Hippocampal formation (tissue), 2 donors: ENCODE results near the gene LTO1.

Source experiments
- DNase-seq, 2 donors: peaks; one replicate each; lab custom pipeline; 2025; lab: John Stamatoyannopoulos, UW

The LTO1 gene

GRCh38 chr11:69644962-69645675 lies 30.0 kb downstream of the LTO1 start:
- no peak for DNase-seq

DNA sequence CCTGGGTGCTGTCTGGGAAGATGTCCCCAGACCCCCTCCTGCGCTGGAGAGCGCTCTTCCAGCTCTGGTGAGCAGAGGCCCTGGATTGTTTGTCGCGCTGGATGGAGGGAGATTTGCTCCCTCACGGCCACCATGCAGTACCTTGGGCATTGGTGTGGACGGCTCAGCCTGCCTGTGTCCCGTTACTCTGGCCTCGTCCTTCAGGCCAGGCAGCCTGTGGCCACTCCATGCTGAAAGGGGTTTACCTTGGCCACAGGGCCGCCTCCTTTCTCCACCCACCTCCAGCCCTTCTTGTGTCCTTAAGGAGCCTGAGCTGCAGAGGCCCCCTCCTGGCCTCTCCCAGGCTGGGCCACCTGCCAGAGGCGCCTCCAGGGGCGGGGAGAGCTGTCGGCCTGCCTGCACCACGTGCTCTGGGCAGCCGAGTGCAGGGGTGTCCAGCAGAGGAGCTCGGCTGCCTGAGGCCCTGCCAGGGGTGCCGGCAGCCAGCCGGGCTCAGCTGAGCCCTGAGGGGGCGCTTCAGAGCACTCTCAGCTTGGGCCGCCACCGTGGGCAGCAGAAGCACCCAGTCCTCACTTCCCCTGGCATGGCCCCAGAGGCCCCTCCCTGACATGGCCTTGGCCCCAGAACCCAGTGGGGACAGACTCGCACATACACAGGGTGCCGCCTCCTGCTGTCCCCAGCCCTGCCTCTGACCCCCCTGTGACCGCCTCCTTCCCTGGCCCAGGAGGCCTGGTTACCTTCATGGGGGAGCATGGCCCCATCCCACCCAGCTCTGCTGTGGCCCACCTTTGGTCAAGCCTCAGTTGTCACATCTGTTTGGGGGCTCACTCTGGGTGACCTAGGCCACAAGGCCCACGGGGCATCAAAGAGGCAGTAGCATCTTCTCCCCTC lies 30.8 kb downstream of the LTO1 start:
- DNase-seq, result no peak

DNA sequence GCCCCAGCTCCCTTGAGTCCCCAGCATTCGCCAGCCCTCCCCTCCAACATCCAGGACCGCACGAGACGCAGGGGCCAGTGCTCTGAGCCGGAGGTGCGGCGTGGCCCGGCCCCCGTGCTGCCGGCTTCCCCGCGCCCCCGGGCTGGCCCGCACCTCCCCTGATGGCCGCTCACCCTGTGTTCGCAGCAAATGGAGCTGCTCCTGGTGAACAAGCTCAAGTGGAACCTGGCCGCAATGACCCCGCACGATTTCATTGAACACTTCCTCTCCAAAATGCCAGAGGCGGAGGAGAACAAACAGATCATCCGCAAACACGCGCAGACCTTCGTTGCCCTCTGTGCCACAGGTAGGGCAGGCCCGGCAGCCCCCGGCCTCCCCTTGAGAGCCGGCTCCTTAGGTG lies 31.5 kb downstream of the LTO1 start:
- no peak for DNase-seq

DNA sequence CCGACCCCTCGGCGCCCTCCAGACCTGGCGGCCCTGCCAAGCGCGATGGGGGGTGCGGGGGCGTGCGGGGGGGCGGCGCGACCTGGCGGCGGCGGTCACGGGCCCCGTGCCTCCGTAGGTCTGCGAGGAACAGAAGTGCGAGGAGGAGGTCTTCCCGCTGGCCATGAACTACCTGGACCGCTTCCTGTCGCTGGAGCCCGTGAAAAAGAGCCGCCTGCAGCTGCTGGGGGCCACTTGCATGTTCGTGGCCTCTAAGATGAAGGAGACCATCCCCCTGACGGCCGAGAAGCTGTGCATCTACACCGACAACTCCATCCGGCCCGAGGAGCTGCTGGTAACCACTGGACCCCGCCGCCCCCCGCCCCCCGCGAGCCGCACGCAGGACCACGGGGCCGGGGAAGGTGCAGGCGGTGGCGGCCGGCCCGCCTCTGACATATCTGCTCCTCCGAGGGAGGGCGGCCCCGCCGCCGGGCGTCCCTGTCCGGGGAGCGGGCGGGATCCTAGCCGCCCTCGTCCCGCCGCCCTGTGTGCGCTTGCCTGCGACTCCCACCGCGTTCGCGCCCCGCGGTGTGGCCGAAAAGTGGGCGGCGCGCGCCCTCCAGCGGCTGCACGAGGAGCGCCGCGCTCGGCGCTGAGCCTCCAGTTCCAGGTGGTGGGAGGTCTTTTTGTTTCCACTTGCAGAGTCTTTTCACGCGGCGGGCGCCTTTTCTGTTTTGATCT lies 32.1 kb downstream of the LTO1 start:
- DNase-seq, result peak in 1 of 2 donors; percentile 50

- DNase-seq, result no peak
These were observed 32.6 kb downstream of the LTO1 start for GRCh38 chr11:69642549-69642912.

DNA sequence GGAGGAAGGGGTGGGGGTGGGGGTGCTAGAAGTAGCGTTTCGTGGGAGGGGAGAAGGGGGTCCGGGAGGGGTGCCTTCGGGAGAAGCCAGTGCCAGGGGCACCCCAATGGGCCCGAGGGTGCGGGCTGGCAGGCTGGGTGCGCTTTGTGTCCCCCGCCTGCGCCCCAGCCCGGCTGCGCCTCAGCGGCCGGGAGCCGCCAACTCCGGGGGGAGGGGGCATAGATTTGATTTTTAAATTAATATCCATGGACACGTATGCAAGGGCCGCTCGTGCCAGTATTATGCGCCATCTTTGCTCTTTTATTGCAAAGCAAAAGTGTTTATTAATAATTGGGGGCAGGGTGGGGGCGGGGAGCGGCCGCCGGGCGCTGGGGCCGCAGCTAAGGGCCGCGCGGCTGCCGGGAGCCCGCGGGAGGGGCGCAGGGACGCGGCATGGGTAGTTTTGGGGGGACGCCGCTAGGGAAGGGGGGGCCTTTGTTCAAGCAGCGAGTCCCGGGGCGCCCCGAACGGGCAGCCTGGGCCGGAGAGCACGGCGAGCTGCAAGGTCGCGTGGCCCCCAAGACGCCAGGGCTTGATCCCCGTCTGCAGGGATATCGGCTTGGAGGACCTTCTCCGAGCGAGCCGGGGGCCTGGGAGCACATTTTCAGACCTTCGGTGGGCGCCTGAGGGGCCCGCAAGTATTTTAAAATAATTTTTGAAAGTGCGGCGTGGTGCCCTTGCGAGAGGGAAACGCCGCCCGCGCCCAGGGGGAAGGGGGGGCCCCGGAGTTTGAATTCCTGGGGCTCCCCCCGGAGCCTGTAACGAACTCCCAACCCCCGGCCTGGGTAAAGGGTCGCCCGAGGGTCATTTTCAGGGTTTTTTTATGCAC lies 33.2 kb downstream of the LTO1 start:
- no peak for DNase-seq

DNA sequence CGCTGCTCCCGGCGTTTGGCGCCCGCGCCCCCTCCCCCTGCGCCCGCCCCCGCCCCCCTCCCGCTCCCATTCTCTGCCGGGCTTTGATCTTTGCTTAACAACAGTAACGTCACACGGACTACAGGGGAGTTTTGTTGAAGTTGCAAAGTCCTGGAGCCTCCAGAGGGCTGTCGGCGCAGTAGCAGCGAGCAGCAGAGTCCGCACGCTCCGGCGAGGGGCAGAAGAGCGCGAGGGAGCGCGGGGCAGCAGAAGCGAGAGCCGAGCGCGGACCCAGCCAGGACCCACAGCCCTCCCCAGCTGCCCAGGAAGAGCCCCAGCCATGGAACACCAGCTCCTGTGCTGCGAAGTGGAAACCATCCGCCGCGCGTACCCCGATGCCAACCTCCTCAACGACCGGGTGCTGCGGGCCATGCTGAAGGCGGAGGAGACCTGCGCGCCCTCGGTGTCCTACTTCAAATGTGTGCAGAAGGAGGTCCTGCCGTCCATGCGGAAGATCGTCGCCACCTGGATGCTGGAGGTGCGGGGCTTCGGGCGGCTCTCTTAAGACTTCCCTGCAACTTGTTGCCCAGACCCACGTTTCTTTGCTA lies 34.1 kb downstream of the LTO1 start, which contains the start of gene CCND1:
TSS of gene CCND1 (plus strand) at position 162 of the 587 bp plus-strand sequence. CDS start at position 320, 158 bp downstream.
- DNase-seq, result peak; percentile 20 to 38

DNA sequence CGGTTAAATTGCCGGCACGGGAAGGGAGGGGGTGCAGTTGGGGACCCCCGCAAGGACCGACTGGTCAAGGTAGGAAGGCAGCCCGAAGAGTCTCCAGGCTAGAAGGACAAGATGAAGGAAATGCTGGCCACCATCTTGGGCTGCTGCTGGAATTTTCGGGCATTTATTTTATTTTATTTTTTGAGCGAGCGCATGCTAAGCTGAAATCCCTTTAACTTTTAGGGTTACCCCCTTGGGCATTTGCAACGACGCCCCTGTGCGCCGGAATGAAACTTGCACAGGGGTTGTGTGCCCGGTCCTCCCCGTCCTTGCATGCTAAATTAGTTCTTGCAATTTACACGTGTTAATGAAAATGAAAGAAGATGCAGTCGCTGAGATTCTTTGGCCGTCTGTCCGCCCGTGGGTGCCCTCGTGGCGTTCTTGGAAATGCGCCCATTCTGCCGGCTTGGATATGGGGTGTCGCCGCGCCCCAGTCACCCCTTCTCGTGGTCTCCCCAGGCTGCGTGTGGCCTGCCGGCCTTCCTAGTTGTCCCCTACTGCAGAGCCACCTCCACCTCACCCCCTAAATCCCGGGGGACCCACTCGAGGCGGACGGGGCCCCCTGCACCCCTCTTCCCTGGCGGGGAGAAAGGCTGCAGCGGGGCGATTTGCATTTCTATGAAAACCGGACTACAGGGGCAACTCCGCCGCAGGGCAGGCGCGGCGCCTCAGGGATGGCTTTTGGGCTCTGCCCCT lies 34.7 kb downstream of the LTO1 start:
- no peak for DNase-seq

DNA sequence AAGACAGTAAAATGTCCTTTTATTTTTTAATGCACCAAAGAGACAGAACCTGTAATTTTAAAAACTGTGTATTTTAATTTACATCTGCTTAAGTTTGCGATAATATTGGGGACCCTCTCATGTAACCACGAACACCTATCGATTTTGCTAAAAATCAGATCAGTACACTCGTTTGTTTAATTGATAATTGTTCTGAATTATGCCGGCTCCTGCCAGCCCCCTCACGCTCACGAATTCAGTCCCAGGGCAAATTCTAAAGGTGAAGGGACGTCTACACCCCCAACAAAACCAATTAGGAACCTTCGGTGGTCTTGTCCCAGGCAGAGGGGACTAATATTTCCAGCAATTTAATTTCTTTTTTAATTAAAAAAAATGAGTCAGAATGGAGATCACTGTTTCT lies 35.3 kb downstream of the LTO1 start:
- DNase-seq, result no peak

DNA sequence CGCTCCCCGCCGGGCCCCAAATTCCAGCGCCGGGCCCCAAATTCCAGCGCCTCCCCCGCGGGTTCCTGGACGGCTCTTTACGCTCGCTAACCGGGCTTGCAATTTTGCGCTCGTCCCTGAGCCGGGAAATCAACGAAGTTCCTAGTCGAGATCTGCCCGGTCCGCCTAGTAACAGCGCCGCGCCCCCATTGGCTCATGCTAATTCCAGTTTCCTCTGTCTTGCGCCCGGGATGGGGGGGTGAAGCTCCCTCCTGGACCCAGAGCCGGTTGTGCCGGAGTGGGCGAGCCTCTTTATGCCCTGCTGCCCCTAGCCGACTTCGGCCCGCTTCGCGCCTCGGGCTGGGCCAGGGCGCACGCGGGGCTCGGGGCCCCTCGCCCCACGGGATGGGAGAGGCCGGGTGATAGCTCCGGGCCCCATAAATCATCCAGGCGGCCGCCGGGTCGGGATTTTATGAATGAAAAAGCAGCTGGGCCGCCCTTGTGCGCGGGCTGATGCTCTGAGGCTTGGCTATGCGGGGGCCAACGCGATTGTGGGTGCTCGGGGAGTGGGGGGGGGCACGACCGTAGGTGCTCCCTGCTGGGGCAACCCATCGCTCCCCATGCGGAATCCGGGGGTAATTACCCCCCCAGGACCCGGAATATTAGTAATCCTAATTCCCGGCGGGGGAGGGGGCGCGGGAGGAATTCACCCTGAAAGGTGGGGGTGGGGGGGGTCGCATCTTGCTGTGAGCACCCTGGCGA lies 36.0 kb downstream of the LTO1 start:
- DNase-seq, result peak; percentile 25 to 50

- no peak for DNase-seq
These were observed 36.9 kb downstream of the LTO1 start for GRCh38 chr11:69637941-69638871.

DNA sequence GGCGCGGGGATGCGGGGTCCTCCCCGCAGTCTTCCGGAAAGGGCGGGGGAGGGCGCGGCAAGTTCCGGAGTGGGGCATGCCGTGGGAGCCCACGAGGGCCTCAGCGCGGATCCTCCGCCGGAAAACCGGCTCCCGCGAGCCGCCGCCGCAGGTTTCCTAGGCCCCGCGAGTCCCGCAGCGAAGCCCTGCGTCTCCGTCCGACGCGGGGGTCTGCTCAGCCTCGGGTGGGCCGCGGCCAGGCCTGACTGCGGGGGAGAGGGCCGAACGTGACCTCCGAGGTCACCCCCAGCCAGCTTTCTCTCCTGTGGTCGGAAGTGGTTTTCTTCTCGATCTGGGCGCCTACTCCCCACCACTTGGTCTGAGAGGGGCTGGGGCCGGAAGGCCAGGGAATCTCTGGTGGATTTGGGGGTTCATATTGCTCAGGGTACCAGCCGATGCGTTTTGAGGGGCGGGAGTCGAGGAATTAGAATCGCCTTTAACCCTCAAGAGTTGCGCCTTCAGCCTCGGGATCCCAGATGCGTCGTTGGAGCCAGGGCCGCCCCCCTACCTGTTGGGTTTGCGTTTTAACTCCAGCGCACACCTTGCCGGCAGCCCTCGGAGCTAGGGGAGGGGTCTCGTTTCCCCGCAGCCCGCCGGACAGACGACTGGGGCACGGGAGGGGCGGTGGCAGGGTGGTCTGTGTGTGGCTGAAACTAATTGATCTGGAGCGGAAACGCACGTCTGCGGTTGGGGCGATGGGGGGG lies 37.8 kb downstream of the LTO1 start:
- no peak for DNase-seq

DNA sequence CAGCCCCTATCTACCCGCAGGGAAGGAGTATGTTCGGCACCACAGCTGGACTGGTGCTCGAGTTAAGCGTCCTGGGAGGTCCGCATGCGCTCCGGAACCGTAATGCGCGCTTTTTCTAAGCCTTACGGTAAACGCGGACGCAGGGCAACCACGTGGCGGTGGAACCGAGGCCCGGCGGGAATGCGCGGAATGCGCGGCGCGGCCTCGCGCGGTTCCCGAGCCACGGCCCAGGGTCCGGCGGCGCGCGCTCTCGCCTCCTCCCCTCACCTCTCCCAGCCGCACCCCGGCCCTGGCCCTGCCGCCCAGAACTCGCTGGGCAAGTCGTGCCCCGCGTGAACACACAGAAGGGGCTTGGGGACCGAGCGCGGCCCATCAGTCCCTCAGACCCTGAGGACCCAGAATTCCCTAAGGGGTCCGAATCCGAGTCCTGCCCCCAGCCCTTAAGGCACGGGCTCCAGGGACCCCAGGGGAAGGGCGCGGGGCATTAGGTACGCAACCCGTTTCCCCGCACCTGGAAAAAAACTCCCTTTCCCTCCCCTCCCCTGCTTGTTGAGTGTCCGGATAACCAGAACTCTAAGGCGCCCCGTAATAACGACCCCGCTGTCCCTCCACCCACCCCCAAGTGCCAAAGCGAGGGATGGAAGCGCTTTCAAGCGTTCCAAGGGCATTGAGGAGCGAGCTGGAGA lies 38.5 kb downstream of the LTO1 start:
- DNase-seq, result peak; percentile 13 to 29

- DNase-seq, result no peak
These were observed 39.2 kb downstream of the LTO1 start for GRCh38 chr11:69635804-69636511.

- DNase-seq, result no peak
These were observed 40.0 kb downstream of the LTO1 start for GRCh38 chr11:69635195-69635594.

DNA sequence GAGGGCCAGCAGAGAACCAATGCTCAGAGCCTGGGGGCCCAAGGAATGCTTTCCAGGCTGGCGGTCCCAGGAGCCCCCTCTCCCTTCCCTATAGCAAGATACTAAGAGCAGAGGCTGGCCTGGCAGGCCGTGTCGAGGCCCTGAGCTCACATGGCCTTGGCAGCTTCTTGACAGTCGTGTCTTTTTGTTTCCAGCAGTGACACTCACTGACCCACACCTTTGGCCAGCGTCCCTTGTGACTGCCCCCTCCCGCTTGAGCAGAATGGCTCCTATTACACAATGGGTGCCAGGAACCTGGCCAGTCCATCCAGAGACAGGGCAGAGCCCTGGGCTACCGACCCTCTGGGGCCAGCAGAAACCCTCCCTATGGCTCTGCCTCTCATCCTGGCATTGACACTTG lies 40.6 kb downstream of the LTO1 start:
- DNase-seq, result no peak

DNA sequence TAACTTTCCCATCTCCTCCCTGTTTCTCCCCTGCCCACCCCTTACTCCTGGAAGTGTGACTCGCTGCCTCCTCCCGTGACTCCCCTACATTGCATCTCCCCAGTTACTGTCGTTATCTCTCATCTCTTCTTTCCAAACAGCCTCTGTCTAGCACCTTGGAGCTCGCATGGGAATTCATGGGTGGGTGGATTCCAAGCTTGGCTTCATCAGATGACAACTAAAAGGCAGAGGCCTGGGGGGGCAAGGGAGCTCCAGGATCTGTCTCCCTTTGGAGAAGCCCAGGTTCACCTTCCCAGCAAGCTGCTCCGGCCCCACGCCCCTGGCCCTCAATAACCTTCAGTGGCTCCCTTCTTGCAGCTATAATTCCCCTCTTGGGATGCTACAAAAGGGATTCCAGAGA lies 41.1 kb downstream of the LTO1 start:
- DNase-seq, result no peak
